Activated CD4-positive, alpha-beta T cell treated with anti-CD3 and anti-CD28 coated beads for 48 hours (primary cell): ENCODE measurements around the gene TUBGCP2.

Experiments
- DNase-seq: peaks from one replicate; pipeline ENCODE4 v3.0.0-alpha.2; 2020

The TUBGCP2 gene

DNA sequence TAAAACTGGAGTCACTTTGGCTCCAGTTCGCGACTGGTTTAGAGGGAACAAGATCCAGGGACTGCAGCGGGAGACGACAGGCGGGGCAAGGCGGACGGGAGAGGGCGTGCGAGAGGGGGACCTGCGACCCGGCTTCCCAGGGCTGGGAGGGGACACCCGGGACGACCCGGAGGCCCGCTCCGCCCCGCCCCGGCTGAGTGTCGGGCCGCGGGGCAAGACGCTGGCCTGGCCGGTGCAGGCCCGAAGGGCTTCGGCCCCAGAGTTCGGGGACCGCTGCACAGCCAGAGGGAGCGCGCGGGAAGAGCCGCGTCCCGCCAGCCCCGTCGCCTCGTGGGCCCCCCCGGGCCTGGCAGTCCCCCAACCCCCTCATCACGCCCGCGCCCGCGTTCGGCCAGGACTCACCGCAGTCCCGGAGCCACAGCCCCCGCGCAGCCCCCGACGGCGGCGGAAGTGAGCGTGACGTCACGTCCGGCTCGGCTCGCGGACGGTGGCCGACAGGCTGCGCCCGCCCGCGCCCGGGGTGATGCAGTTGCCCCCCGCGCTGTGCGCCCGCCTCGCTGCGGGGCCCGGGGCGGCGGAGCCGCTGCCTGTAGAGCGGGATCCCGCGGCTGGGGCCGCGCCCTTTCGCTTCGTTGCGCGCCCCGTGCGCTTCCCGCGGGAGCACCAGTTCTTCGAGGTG is at the start of gene TUBGCP2, which contains the start of gene ZNF511:
TUBGCP2 (minus strand) TSS at position 452 of the 679 bp plus-strand sequence. CDS start 5,931 bp downstream, outside the sequence.
ZNF511 (plus strand) TSS at position 494 of the 679 bp plus-strand sequence; CDS start at position 524, 30 bp downstream.
- DNase-seq = peak; percentile 90

DNA sequence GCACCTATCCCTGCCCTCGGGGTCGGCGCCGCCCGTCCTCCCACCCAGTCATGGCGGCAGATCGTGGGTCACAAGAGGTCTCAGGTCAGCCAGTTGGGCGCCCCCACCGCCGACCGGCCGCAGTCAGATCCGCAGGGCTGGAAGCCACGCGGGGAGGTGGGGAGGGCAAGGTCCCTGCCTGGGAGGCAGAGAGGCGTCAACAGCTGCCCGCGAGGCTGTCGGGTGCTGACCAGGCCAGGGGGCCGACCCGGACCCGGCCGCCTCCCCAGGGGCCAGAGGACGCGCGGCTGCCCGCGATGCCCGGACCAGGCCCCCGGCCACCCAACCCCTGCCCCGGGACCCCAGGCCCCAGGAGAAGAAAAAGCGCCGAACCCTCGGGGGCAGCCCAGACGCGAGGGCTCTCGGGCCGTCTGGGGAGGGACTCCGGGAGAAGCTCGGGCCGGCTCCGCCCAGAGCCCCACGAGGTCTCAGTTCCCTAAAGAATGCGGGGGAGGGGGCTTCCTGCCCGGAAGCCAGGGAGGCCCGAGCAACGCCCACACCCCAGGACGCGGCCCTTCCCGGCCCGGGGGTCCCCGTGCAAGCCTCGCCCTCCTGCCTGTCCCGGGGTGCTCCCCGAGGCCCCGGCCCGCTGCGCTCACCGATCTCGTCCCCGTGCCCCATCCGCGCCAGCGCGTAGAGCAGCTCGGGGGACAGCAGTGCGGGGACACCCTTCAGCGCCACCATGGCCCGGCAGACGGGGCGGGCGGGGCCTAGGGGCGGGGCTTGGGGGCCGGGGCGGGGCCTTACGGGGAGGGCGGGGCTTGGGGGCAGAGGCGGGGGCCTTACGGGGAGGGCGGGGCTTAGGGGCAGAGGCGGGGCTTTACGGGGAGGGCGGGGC is 48.9 kb upstream of the TUBGCP2 start, which contains the start of gene FUOM:
FUOM (minus strand) TSS at position 735 of the 877 bp plus-strand sequence; CDS start at position 723, 12 bp downstream.
- DNase-seq = peak; percentile 82

DNA sequence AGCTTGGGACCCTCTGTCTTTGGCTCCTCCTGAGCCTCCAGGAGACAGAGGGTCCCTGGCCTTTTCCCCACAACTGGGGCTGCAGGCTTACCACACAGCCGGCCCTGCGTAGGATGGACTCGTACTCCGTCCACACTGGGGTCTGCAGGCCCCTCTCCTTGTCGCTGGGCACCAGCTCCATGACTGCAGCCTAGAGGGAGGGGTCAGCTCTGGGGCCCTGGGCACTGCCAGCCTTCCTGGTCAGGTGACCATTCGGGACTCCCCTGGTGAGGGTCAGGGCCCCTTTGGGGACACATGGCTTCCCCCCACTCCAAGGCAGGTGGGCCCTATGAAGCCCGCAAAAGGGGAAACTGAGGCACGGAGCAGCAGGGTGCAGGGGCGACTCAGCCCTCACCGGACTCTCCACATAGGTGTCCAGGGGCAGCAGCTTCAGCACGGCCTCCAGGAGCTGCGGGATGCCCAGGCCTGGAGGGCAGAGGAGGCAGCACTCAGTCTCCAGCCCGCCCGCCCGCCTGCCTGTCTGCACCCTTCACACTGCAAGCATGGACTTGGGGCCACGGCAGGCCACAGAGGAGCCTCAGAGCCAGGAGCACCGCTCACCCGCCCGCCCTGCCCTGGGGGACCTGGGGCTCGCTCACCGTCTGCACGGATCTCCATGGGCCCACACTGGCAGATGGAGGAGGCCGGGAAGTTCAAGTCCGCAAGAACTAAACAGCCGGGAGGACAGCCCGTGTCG is 48.0 kb upstream of the TUBGCP2 start:
- no peak for DNase-seq

DNA sequence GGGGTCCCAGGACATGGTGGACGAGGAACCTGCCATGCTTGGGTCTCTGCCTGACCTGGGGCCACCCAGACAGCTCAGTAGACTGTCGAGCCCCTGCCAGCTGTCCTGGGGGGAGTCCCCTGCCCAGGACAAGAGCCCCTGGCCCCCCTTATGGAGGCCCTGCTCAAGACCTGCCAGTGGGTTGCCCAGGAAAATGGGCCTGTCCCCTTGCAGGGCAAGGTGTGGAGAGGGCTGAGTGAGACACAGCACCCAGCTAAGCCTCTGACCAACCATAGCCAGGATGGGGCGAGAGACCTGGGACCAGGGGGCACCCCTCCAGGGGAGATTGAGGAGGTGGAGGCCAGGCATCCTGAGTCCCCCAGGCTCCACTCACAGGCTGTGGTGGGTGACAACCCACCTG is 47.3 kb upstream of the TUBGCP2 start:
- DNase-seq = no peak

- no peak for DNase-seq
Observed at GRCh38 chr10:133355266-133355665, 46.6 kb upstream of the TUBGCP2 start.

DNA sequence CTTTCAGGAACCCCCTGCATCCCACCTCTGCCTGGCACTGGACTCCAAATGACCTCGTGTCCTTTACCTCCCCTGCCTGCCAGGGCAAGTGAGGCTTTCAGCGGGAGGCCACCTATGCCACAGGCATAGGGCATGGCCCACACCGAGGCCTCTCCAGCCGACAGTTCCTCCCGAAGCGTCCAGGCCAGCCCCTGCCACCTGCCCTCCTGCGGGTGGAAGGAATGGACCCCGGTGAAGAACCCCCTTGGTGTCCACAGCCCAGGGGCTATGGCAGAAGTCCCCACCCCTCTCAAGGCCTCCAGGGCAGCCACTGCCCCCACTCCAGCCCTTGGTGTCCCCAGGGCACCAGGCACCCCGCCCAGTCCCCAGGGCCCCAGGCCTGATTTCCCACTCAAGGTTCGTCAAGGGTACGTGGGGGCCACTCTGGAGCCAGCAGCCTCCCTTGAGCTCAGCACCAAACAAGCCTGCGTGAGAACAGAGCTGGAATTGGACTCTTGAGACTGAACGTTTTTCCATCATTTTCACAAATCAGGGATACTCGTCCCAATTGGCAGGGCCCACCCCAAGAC is 46.1 kb upstream of the TUBGCP2 start:
- DNase-seq = no peak

- no peak for DNase-seq
Observed at GRCh38 chr10:133353988-133354605, 45.4 kb upstream of the TUBGCP2 start.

DNA sequence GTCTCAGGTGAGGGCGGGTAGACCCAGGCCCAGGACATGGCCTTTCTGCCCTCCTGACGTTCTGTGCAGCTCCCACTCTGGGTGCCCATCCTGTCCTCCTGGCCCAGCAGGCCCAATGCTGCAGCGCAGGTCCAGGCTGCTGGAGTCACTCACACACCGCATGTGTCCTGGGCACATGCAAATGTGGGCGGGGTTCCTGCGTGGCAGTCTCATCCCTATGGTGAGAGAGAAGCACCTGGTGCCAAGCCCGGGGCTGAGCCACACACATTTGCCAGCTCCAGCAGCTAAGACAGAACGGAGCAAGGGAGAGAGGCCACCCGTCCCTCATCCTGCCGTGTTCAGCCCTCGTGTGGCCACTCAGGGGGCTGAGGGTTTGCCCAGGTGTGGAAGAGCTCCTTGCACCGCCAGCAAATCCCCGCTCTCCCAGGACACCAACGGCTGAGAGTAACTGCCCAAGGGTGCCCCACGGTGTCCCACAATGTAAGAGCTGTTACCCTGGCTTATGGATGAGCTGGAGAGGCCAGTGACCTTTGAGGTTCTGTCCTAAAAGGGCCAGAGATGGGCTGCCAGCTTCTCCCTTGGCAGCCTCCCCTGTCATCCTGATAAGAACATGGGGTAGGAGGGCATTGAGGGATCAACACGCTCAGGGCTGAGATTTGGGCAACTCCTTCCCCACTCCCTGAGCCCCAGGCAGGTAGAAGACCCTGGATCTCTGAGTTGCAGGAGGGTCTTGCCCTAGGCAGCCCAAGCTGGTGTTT is 44.7 kb upstream of the TUBGCP2 start:
- no peak for DNase-seq

GRCh38 chr10:133351408-133352318 is 43.0 kb upstream of the TUBGCP2 start:
- DNase-seq = no peak

- no peak for DNase-seq
Observed at GRCh38 chr10:133350950-133351329, 42.3 kb upstream of the TUBGCP2 start.

- DNase-seq = no peak
Observed at GRCh38 chr10:133350283-133350949, 41.7 kb upstream of the TUBGCP2 start.

DNA sequence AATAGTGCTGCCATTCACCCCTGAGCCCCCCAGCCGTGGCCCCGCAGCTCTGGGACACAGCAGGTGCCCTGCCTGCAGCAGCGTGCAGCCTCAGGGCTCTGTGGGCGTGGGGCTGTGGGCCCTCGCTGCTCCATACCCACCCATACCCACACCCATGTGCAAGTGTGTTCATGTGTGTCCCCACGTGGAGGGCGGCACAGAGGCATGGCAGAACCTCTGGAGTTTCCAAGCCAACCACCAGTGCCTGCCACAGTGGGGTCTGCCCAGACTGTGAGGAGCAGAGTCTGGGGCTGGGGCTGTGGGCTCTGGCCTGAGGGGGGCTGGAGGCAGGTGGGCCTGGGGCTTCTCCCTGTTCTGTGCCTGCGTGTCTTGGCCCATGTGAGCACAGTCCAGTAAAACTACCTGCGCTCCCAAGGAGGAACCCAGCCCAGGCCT is 40.9 kb upstream of the TUBGCP2 start:
- DNase-seq = no peak

- DNase-seq = no peak
Observed at GRCh38 chr10:133349160-133349568, 40.5 kb upstream of the TUBGCP2 start.

GRCh38 chr10:133347710-133348517 is 39.2 kb upstream of the TUBGCP2 start:
- DNase-seq = no peak

GRCh38 chr10:133346413-133346812 is 37.7 kb upstream of the TUBGCP2 start:
- no peak for DNase-seq

DNA sequence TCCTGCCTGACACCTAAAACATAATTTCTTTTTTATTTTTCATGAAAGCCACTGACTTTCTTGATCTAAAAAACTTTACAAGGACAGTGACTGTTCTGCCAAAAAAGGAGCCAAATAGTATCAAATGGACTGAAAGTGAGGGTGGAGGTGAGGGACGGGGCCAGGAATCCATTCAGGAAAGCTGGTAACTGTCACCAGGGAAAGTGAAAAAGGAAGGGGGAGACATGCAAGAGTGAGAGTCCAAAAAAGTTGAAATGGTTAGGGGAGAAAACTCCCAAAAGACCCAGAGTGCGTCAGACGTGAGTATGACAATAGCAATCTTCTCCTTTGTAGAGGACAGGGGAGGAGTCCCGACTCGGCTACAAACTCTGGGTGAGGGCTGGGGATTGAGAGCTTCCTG is 35.6 kb upstream of the TUBGCP2 start:
- DNase-seq = no peak

GRCh38 chr10:133343558-133343957 is 34.9 kb upstream of the TUBGCP2 start:
- no peak for DNase-seq

GRCh38 chr10:133342942-133343341 is 34.3 kb upstream of the TUBGCP2 start:
- no peak for DNase-seq

- DNase-seq = no peak
Observed at GRCh38 chr10:133341983-133342382, 33.3 kb upstream of the TUBGCP2 start.
